Measurements from ENCODE around the gene DDX5.

DNA sequence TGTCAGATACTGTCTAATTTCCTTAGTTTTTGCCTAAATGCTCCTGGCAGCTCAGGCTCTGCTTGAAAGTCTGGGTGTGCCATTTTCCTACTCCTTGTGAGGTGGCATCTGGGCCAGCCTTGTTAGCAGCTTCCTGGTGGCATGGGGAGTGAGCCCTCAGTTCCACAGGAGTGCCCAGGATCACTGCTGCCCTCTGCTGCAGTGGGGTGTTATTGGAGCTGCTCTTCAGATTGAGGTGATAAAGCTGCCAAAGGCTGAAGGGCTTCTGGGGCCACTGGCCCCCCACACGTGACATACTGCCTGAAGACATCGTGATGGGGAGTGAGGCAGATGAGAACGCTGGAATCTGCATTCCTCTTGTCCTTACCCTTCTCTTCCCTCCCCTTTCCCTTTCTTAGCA is 28.1 kb upstream of the DDX5 start:
- TF ChIP-seq CTCF (IDR thresholded peaks at IDR 0.05) (no peak), POLR2A (IDR thresholded peaks at IDR 0.05) (no peak)
